GM12865 (cell line): ENCODE measurements around the gene RNF13.
A peak's percentile ranks its signal among the peaks of the same experiment; 100 is the strongest.

Source experiments
- DNase-seq: peaks from one replicate; pipeline ENCODE4 v3.0.0; 2010; ENCODE audit warnings: low read depth
- H3K4me3 ChIP-seq: 2 replicates; pipeline ENCODE4 v1.5.1; 2011; ENCODE audit warnings: mild to moderate bottlenecking, low read depth, low read length, control low read depth
- TF ChIP-seq, protein P1 (sequence below): IDR thresholded peaks from 2 replicates; pipeline ENCODE4 v1.5.1; 2011; ENCODE audit warnings: low read length, control low read depth, low read depth, inconsistent platforms; ENCODE audit not compliant: insufficient read depth; ENCODE audit errors: missing control alignments

RNF13 gene

DNA sequence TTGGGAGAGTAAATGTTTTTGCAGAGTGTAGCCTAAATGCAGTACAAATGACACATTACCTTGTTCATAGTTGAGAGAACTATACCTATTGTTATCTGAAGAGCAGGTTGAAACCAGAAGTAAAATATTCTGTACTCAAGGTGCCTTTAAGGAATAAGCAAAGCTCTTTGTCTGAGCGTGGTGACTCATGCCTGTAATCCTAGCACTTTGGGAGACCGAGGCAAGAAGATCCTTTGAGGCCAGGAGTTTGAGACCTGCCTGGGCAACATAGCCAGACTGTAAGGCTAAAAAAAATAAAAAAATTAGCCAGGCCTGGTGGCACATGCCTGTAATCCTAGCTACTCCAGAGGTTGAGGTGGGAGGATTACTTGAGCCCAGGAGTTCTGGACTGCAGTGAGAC lies 2.2 kb upstream of the RNF13 start:
- DNase-seq, result no peak
- H3K4me3 ChIP-seq, result no peak overlapping the region
- TF ChIP-seq, protein P1, sequence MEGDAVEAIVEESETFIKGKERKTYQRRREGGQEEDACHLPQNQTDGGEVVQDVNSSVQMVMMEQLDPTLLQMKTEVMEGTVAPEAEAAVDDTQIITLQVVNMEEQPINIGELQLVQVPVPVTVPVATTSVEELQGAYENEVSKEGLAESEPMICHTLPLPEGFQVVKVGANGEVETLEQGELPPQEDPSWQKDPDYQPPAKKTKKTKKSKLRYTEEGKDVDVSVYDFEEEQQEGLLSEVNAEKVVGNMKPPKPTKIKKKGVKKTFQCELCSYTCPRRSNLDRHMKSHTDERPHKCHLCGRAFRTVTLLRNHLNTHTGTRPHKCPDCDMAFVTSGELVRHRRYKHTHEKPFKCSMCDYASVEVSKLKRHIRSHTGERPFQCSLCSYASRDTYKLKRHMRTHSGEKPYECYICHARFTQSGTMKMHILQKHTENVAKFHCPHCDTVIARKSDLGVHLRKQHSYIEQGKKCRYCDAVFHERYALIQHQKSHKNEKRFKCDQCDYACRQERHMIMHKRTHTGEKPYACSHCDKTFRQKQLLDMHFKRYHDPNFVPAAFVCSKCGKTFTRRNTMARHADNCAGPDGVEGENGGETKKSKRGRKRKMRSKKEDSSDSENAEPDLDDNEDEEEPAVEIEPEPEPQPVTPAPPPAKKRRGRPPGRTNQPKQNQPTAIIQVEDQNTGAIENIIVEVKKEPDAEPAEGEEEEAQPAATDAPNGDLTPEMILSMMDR, result no peak

DNA sequence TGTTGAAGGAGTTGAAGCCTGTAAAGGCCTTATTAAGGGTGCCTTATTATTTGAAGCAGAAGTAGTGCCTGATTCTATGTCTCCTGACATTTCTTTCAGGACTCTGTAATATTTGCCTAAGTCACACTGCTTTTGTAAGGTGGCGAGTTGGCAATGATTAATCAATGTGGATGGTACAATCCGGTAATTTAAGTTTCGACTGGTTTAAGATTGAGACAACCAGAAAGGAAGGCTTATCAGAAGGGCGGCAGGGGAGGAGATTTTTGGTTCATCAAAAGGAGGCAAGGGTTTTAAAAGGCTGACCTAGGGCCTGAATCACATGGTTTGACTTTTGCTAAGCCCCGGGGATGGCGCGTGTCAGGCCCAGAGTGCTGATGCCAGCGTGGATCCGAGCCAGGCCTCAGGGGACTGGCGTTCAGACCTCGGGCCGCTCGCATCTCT lies 830 bp upstream of the RNF13 start:
- TF ChIP-seq, protein P1, result no peak
- no peak for DNase-seq
- peak overlapping the region; percentile 93 for H3K4me3 ChIP-seq

DNA sequence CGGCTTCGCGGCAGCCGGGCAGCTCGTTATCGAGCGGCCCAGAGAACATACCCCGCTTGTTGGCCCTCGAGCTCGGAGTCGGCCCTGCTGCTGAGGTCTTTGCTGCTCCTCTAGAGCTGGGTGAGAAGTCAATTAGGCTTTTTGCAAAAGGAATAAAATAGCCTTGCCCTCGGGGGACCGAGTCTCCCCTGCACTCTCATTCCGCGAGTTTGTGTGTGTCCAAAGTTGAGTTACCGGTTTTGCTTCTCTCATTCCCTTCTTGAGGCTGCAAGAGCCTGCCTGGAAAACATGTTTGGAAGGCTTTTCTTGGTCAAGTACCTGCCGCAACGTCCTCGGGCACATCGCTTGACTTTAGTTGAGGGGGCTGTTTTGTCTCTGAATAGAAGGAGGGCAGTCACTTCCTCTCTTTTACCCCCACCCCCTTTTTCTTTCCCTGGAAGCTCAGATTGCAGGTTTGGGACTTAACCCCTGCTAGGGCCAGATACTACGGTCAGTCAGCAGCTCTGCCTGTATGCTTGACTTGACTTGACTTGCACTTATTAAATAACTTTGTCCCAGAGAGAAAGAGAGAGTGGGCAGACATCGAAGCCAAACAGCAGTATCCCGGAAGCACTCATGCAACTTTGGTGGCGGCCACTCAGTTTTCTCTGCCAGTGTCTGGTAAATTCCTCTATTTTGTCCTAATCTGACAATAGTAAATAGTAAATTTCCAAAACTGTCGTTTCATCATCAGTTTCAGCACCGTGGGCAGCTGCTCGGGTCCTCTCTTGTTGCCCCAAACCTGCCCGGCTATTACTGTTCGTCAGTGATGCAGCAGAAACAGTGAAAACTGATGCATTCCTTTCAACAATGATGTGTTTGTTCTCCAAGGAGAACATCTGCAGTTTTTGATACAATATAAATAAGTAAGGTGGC lies 609 bp downstream of the RNF13 start:
- peak overlapping the region; percentile 93 for H3K4me3 ChIP-seq
- TF ChIP-seq, protein P1, result no peak
- peak; percentile 24 for DNase-seq

DNA sequence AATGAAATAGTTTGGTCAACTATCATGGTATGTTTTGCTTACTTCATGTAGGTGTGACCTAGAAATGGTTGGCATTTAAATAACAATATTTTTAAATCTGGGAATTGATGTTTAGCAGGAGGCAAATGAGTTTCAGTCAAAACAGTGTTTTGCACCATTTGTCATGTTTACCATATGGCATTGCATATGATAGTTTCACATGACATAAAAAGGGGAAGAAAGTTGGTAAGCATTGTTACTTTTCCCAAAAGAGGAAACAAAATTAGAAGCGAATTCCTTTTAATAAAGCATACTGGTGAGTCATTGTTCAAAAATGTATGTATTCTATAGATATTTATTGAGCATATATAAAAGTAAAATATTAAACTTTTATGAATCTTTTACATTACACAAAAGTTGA lies 2.3 kb downstream of the RNF13 start:
- H3K4me3 ChIP-seq, result peak overlapping the region; percentile 93
- TF ChIP-seq, protein P1, result no peak
- no peak for DNase-seq

DNA sequence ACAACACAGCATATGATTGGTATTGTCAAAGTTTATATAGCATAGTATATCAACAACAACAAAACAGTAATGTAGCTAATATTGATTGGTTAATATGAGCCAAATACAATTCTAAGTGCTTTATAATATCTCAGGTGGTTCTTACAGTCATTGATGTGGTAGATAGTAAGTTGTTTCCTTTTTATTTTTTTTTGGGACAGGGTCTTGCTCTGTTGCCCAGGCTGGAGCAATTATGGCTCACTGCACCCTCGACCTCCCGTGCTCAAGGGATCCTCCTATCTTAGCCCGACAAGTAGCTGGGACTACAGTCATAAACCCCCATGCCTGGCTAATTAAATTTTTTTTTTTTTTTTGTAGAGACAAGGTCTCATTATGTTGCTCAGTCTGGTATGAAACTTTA lies 2.7 kb downstream of the RNF13 start:
- no peak overlapping the region; the same call in 1 of the 2 replicates for H3K4me3 ChIP-seq
- TF ChIP-seq, protein P1, result no peak
- DNase-seq, result no peak

DNA sequence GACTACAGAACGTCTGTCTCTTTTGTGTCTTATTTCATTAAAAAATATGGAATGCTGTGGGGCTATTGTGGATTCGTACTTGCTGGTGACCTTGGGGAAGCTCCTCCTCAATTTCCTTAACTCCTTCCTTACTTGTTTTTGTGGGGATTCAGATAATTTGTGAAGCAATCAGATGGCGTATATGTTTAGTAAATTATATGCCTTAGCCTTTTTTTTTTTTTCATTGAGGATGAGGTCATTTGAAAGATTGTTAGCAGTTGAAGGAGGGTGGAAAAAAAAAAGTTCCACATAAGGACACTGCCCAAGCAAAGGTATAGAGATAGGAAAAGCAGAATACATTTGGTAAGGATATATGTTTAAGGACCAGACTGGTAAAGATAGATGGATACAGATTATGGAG lies 3.3 kb downstream of the RNF13 start:
- TF ChIP-seq, protein P1, result no peak
- H3K4me3 ChIP-seq, result no peak overlapping the region
- DNase-seq, result no peak

DNA sequence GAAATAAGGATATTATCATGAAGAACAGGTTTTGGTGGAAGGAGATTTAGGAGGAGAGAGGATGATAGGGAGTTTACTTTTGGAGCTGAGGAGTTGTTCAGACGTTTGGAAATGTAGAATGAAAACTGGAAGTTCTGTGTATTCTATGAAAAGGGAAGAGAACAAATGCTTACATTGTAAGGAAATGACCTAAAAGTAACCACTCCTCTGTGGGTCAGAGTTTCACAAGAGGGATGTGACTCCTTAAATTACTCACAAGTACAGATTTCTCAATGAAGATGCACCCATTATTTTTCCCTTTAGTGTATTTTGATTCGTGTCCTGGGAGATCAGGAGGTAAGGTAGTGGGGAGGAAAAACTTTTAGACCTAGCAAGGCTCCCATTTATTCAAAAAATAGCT lies 4.0 kb downstream of the RNF13 start:
- TF ChIP-seq, protein P1, result no peak
- DNase-seq, result peak; percentile 40
- H3K4me3 ChIP-seq, result no peak overlapping the region
